ENCODE data around the gene TMEM267. TPM values are rescaled to one million over a fixed set of nuclear protein-coding genes. Genes with fewer than 3 reads are reported as not detected.
A peak's percentile ranks its signal among the peaks of the same experiment; 100 is the strongest.

TMEM267 gene
- total RNA-seq, 1 experiment from 2014 or later: 57.2 TPM

DNA sequence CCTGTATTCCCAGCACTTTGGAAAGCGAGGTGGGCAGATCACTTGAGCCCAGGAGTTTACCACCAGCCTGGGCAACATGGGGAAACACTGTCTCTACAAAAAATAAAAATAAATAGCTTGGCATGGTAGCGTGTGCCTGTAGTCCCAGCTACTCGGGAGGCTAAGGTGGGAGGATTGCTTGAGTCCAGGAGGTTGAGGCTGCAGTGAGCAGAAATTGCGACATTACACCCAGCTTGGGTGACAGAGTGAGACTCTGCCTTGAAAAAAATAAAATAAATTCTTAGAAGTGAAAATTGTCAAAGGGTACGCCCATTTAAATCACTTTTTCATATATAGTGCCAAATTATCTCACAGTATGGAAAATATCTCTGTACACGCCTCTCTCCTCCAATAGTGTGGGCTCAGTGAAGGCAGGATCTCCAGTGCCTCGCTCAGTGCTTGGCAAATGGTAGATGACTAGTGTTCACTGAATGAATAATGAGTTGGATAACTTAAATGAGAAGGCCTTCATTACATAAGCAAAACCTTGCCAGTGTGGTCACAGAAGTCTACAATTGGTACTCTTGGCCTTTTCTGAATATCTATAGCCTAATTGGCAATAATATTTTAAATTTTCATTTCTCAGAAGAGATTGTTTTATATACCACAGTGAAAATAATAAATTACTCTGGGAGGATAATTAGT, 62.1 kb downstream of the TMEM267 start:
- Histone ChIP-seq H3K36me3 (ENCODE audit: insufficient read depth, low read length) (no peaks in the 10 kb centered on the region), H3K4me1 (ENCODE audit: low read length) (peaks cover 8% of the 10 kb centered on the region), H3K9ac (ENCODE audit: low read length) (no peak overlapping the region), H3K9me2 (replicated peaks; ENCODE audit: insufficient read depth, low read length) (no peaks in the 10 kb centered on the region), H3K27ac (ENCODE audit: low read length) (no peak overlapping the region), H3K79me2 (ENCODE audit: low read length) (no peaks in the 10 kb centered on the region), H3K27me3 (ENCODE audit: low read length) (no peaks in the 10 kb centered on the region; the same call in 1 of the 2 replicates), H3K9me3 (ENCODE audit: low read length) (no peaks in the 10 kb centered on the region), H4K20me1 (ENCODE audit: insufficient read depth, low read depth, low read length) (no peaks in the 10 kb centered on the region), H3K4me2 (ENCODE audit: low read depth, low read length, poor library complexity, severe bottlenecking) (no peak overlapping the region), H3K4me3 (ENCODE audit: low read length) (no peak overlapping the region), H2AFZ (ENCODE audit: low read length) (no peak overlapping the region)
- no peak for DNase-seq

GRCh38 chr5:43420241-43420640, 63.4 kb downstream of the TMEM267 start:
- no peak overlapping the region for H2AFZ ChIP-seq (ENCODE audit: low read length)
- no peaks in the 10 kb centered on the region for H4K20me1 ChIP-seq (ENCODE audit: insufficient read depth, low read depth, low read length)
- no peaks in the 10 kb centered on the region for H3K9me3 ChIP-seq (ENCODE audit: low read length)
- H3K9me2 ChIP-seq (replicated peaks; ENCODE audit: insufficient read depth, low read length): no peaks in the 10 kb centered on the region
- H3K4me2 ChIP-seq (ENCODE audit: low read depth, low read length, poor library complexity, severe bottlenecking): no peak overlapping the region
- no peak overlapping the region for H3K9ac ChIP-seq (ENCODE audit: low read length)
- H3K79me2 ChIP-seq (ENCODE audit: low read length): no peaks in the 10 kb centered on the region
- no peak overlapping the region for H3K4me3 ChIP-seq (ENCODE audit: low read length)
- no peak for DNase-seq
- H3K36me3 ChIP-seq (ENCODE audit: insufficient read depth, low read length): no peaks in the 10 kb centered on the region
- no peaks in the 10 kb centered on the region for H3K27me3 ChIP-seq (ENCODE audit: low read length)
- no peak overlapping the region for H3K27ac ChIP-seq (ENCODE audit: low read length)
- peaks cover 19% of the 10 kb centered on the region for H3K4me1 ChIP-seq (ENCODE audit: low read length)

- no peak overlapping the region for H2AFZ ChIP-seq (ENCODE audit: low read length)
- H3K9me2 ChIP-seq (replicated peaks; ENCODE audit: insufficient read depth, low read length): no peaks in the 10 kb centered on the region
- no peak overlapping the region for H3K9ac ChIP-seq (ENCODE audit: low read length)
- H3K4me2 ChIP-seq (ENCODE audit: low read depth, low read length, poor library complexity, severe bottlenecking): no peak overlapping the region
- no peak for DNase-seq
- no peak overlapping the region for H3K4me3 ChIP-seq (ENCODE audit: low read length)
- no peaks in the 10 kb centered on the region for H3K36me3 ChIP-seq (ENCODE audit: insufficient read depth, low read length)
- no peaks in the 10 kb centered on the region for H3K9me3 ChIP-seq (ENCODE audit: low read length)
- H3K27ac ChIP-seq (ENCODE audit: low read length): no peak overlapping the region
- no peaks in the 10 kb centered on the region for H3K27me3 ChIP-seq (ENCODE audit: low read length)
- peaks cover 19% of the 10 kb centered on the region for H3K4me1 ChIP-seq (ENCODE audit: low read length)
- H4K20me1 ChIP-seq (ENCODE audit: insufficient read depth, low read depth, low read length): no peaks in the 10 kb centered on the region
- H3K79me2 ChIP-seq (ENCODE audit: low read length): no peaks in the 10 kb centered on the region
Measured at GRCh38 chr5:43418561-43418960, 65.1 kb downstream of the TMEM267 start.

GRCh38 chr5:43416803-43417394, 66.8 kb downstream of the TMEM267 start:
- H3K79me2 ChIP-seq (ENCODE audit: low read length): no peaks in the 10 kb centered on the region
- no peak overlapping the region for H2AFZ ChIP-seq (ENCODE audit: low read length)
- H3K36me3 ChIP-seq (ENCODE audit: insufficient read depth, low read length): no peaks in the 10 kb centered on the region
- no peaks in the 10 kb centered on the region for H3K9me3 ChIP-seq (ENCODE audit: low read length)
- H3K27me3 ChIP-seq (ENCODE audit: low read length): no peaks in the 10 kb centered on the region
- no peaks in the 10 kb centered on the region for H4K20me1 ChIP-seq (ENCODE audit: insufficient read depth, low read depth, low read length)
- no peak overlapping the region for H3K9ac ChIP-seq (ENCODE audit: low read length)
- peaks cover 19% of the 10 kb centered on the region for H3K4me1 ChIP-seq (ENCODE audit: low read length)
- H3K9me2 ChIP-seq (replicated peaks; ENCODE audit: insufficient read depth, low read length): no peaks in the 10 kb centered on the region
- no peak overlapping the region for H3K4me3 ChIP-seq (ENCODE audit: low read length)
- no peak overlapping the region for H3K27ac ChIP-seq (ENCODE audit: low read length)
- no peak overlapping the region for H3K4me2 ChIP-seq (ENCODE audit: low read depth, low read length, poor library complexity, severe bottlenecking)
- DNase-seq: peak; percentile 38

DNA sequence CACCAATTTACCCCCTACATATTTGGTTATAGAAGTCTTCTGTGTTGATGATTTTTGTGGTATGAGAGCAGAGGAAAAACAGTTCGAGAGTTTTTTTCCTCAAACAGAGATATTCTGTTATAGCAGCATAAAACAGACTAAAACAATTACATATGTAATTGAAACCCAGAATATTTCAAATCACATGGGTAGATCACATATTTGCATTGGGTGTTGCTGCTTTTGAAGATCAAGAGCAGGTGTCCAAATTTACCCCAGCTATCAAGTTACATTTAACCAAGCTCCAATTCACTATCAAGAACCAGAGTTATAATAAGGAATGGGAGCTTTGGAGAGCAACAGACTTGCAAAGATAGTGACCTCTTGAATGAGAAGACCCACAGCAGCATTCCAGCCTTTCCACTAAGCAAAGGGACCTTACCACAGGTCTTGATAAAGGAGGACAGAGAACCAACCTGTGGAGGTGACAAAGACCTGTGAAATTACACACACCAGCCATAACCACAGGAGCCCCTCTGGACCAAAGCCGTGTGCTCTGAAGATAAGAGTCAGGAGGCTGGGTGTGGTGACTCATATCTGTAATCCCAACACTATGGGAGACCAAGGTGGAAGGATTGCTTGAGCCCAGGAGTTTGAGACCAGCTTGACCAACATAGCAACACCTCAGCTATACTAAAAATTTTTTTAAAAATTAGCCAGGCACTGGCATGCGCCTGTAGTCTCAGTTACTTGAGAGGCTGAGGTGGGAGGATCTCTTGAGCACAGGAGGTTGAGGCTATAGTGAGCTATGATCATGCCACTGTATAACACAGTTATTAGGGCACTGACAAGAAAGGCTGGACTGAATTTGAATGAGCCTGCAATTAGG, 67.5 kb downstream of the TMEM267 start:
- DNase-seq: peak; percentile 41
- H3K4me3 ChIP-seq (ENCODE audit: low read length): no peak overlapping the region; the same call in 1 of the 2 replicates
- H3K4me1 ChIP-seq (ENCODE audit: low read length): peaks cover 19% of the 10 kb centered on the region
- H3K36me3 ChIP-seq (ENCODE audit: insufficient read depth, low read length): no peaks in the 10 kb centered on the region
- no peaks in the 10 kb centered on the region for H3K27me3 ChIP-seq (ENCODE audit: low read length)
- H3K79me2 ChIP-seq (ENCODE audit: low read length): no peaks in the 10 kb centered on the region
- H3K27ac ChIP-seq (ENCODE audit: low read length): no peak overlapping the region
- H2AFZ ChIP-seq (ENCODE audit: low read length): no peak overlapping the region
- H4K20me1 ChIP-seq (ENCODE audit: insufficient read depth, low read depth, low read length): no peaks in the 10 kb centered on the region
- H3K4me2 ChIP-seq (ENCODE audit: low read depth, low read length, poor library complexity, severe bottlenecking): peak overlapping the region; percentile 43
- no peaks in the 10 kb centered on the region for H3K9me3 ChIP-seq (ENCODE audit: low read length)
- no peaks in the 10 kb centered on the region for H3K9me2 ChIP-seq (replicated peaks; ENCODE audit: insufficient read depth, low read length)
- no peak overlapping the region for H3K9ac ChIP-seq (ENCODE audit: low read length)

DNA sequence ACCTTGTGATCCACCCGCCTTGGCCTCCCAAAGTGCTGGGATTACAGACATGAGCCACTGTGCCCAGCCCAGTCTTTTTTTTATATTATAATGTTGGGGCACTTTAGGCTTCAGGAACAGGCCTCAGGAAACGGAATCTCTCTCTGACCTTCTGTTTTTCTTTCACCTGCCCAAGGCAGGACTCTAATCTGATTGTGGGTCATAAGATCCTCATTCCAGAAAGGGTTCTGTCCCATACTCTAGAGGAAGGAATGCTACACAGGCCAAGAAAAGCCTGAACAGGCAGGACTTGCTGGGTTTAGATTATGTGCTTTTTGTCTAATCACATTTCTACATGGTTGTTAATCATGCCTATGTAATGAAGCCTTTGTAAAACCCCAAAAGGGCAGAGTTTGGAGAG, 69.7 kb downstream of the TMEM267 start:
- H3K27ac ChIP-seq (ENCODE audit: low read length): no peak overlapping the region

DNA sequence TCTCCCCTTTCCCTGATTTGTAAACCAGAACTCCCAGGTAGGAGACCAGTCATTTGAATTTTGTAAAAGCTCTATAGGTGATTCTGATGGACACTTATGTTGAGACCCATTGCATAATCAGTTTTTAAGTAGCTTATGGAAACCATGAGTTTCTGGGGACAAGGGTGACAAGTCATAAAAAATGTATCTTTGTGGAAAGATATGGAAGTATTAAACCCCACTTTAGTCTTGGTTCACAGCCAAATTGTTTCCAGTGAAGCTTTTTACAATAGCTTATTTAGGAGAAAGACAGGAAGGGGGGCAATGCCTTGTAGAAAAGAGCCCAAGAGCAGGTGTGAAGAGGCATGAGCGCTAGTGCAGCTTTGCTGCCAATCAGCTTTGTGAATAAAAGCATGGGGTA, 71.0 kb downstream of the TMEM267 start:
- no peaks in the 10 kb centered on the region for H3K27me3 ChIP-seq (ENCODE audit: low read length)
- H3K27ac ChIP-seq (ENCODE audit: low read length): no peak overlapping the region

More for the DNA sequence above, 69.7 kb downstream of the TMEM267 start:
- Histone ChIP-seq H3K36me3 (ENCODE audit: insufficient read depth, low read length) (no peaks in the 10 kb centered on the region), H4K20me1 (ENCODE audit: insufficient read depth, low read depth, low read length) (no peaks in the 10 kb centered on the region), H3K79me2 (ENCODE audit: low read length) (no peaks in the 10 kb centered on the region), H3K27me3 (ENCODE audit: low read length) (no peaks in the 10 kb centered on the region), H3K9me3 (ENCODE audit: low read length) (no peaks in the 10 kb centered on the region), H3K9me2 (replicated peaks; ENCODE audit: insufficient read depth, low read length) (no peaks in the 10 kb centered on the region), H2AFZ (ENCODE audit: low read length) (no peak overlapping the region), H3K4me3 (ENCODE audit: low read length) (no peak overlapping the region), H3K9ac (ENCODE audit: low read length) (no peak overlapping the region), H3K4me2 (ENCODE audit: low read depth, low read length, poor library complexity, severe bottlenecking) (no peak overlapping the region), H3K4me1 (ENCODE audit: low read length) (peaks cover 19% of the 10 kb centered on the region)
- peak; percentile 26 for DNase-seq

DNA sequence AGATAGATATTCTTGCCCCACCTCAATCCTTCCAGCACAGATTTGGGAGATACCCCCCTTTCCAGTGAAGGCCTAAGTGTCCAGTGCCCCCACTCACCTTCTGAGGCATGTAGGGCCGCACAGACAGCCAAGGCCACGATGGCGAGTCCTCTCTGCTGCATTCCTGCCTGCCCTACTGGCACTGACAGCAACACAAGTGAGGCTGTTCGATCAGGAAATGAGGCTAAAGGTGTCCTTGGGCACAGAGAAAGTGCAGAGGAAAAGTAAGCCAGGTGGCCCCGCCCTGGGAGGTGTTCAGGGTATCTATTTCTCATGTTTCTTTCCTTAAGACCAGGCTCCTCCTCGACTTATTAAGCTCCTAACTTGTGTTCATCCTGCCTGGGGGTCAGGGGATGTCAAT, 71.5 kb downstream of the TMEM267 start, which contains the start of gene CCL28:
Gene CCL28 (minus strand): TSS at position 236 of the 400 bp plus-strand sequence. CDS start 75 bp downstream, at position 161.
- peaks cover 17% of the 10 kb centered on the region for H3K4me1 ChIP-seq (ENCODE audit: low read length)
- H3K27ac ChIP-seq (ENCODE audit: low read length): no peak within 1 kb of the TSS
- no peak for DNase-seq
- no peaks in the 10 kb centered on the region for H4K20me1 ChIP-seq (ENCODE audit: insufficient read depth, low read depth, low read length)
- no peaks in the 10 kb centered on the region for H3K27me3 ChIP-seq (ENCODE audit: low read length)
- H3K9me3 ChIP-seq (ENCODE audit: low read length): no peaks in the 10 kb centered on the region
- no peak within 1 kb of the TSS for H3K9ac ChIP-seq (ENCODE audit: low read length)
- H3K4me2 ChIP-seq (ENCODE audit: low read depth, low read length, poor library complexity, severe bottlenecking): no peak within 1 kb of the TSS
- H3K36me3 ChIP-seq (ENCODE audit: insufficient read depth, low read length): no peaks in the 10 kb centered on the region
- H2AFZ ChIP-seq (ENCODE audit: low read length): no peak within 1 kb of the TSS
- no peak within 1 kb of the TSS for H3K4me3 ChIP-seq (ENCODE audit: low read length)
- H3K9me2 ChIP-seq (replicated peaks; ENCODE audit: insufficient read depth, low read length): no peaks in the 10 kb centered on the region
- no peaks in the 10 kb centered on the region for H3K79me2 ChIP-seq (ENCODE audit: low read length)

More for the DNA sequence above, 71.0 kb downstream of the TMEM267 start:
- H3K4me2 ChIP-seq (ENCODE audit: low read depth, low read length, poor library complexity, severe bottlenecking): no peak overlapping the region
- DNase-seq: peak; percentile 22
- peaks cover 19% of the 10 kb centered on the region for H3K4me1 ChIP-seq (ENCODE audit: low read length)
- H4K20me1 ChIP-seq (ENCODE audit: insufficient read depth, low read depth, low read length): no peaks in the 10 kb centered on the region
- no peaks in the 10 kb centered on the region for H3K9me3 ChIP-seq (ENCODE audit: low read length)
- H3K9ac ChIP-seq (ENCODE audit: low read length): no peak overlapping the region
- H3K36me3 ChIP-seq (ENCODE audit: insufficient read depth, low read length): no peaks in the 10 kb centered on the region
- no peaks in the 10 kb centered on the region for H3K9me2 ChIP-seq (replicated peaks; ENCODE audit: insufficient read depth, low read length)
- H2AFZ ChIP-seq (ENCODE audit: low read length): no peak overlapping the region
- no peak overlapping the region for H3K4me3 ChIP-seq (ENCODE audit: low read length)
- H3K79me2 ChIP-seq (ENCODE audit: low read length): no peaks in the 10 kb centered on the region

Data from Karpas-422 (cell line).